Measurements from ENCODE around the gene FGF3. TPM values are rescaled to one million over a fixed set of nuclear protein-coding genes. Genes with fewer than 3 reads are reported as not detected.

The FGF3 gene
- total RNA-seq, 1 donor from 2014 or later, result not detected

GRCh38 chr11:69791276-69792180, 27.7 kb downstream of the FGF3 start:
- no peak for DNase-seq
- Histone ChIP-seq H3K4me1 (no peaks in the 10 kb centered on the region), H3K27me3 (ENCODE audit: low read depth) (peaks cover 48% of the 10 kb centered on the region), H3K36me3 (no peaks in the 10 kb centered on the region), H3K9me3 (replicated peaks) (no peaks in the 10 kb centered on the region), H3K4me3 (no peak overlapping the region), H3K27ac (replicated peaks) (no peak overlapping the region)
- intact Hi-C loops (cut with micrococcal nuclease), result no loop called here
- TF ChIP-seq CTCF (IDR thresholded peaks at IDR 0.05; ENCODE audit: borderline replicate concordance), result no peak

DNA sequence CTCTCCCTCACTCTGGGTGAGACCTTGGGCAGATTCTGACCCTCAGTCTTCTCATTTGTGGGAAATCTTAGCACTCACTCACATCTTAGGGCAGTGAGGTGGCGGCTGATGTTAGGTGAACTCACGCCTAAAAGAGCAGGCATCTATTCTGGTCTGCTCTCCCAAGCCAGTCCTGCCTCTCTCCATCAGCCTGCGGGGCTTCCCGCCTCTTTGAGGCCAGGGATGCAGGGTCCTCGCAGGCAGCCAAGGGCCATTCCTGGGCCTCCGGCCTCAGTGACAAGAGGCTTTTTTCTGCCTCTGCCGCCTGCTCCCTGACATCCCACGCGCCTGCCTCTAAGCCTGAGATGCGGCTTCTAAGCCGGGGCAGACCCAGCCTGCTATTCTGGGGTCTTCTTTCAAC, 30.3 kb downstream of the FGF3 start:
- no peaks in the 10 kb centered on the region for H3K9me3 ChIP-seq (replicated peaks)
- intact Hi-C loops (cut with micrococcal nuclease), result no loop called here
- H3K4me3 ChIP-seq, result no peak overlapping the region
- no peak for TF ChIP-seq CTCF (IDR thresholded peaks at IDR 0.05; ENCODE audit: borderline replicate concordance)
- no peaks in the 10 kb centered on the region for H3K4me1 ChIP-seq
- H3K36me3 ChIP-seq, result no peaks in the 10 kb centered on the region
- no peak overlapping the region for H3K27ac ChIP-seq (replicated peaks)
- H3K27me3 ChIP-seq (ENCODE audit: low read depth), result peaks cover 64% of the 10 kb centered on the region
- DNase-seq, result no peak

- Histone ChIP-seq H3K27ac (replicated peaks) (no peak overlapping the region), H3K36me3 (no peaks in the 10 kb centered on the region), H3K4me3 (no peak overlapping the region), H3K27me3 (ENCODE audit: low read depth) (peaks cover 72% of the 10 kb centered on the region), H3K4me1 (no peaks in the 10 kb centered on the region), H3K9me3 (replicated peaks) (no peaks in the 10 kb centered on the region)
- TF ChIP-seq CTCF (IDR thresholded peaks at IDR 0.05; ENCODE audit: borderline replicate concordance), result no peak
- DNase-seq, result no peak
- intact Hi-C loops (cut with micrococcal nuclease), result no loop called here
These were observed 31.3 kb downstream of the FGF3 start for GRCh38 chr11:69787906-69788305.

DNA sequence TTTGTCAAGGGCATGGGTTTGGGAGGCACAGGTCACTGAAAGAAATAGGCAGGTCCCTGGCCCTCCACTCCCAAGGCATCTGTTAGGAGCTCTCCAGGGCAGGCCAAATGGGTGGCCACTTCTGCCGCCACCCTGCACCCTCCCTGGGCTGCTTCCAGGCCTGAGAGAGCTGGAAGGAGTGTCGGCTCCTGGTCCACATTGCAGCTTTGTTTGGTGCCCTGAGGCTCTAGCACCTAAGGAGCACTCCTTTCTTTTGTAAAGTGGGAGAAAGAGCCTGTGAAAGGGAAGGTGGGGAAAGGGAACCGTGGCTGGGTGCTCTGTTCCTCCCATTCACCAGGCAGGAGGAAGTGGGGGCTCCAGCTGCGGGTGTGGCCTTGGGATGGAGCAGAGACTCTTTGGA, 31.8 kb downstream of the FGF3 start:
- TF ChIP-seq CTCF (IDR thresholded peaks at IDR 0.05; ENCODE audit: borderline replicate concordance), result no peak
- Histone ChIP-seq H3K36me3 (no peaks in the 10 kb centered on the region), H3K27ac (replicated peaks) (no peak overlapping the region), H3K4me3 (no peak overlapping the region), H3K27me3 (ENCODE audit: low read depth) (peaks cover 76% of the 10 kb centered on the region), H3K9me3 (replicated peaks) (no peaks in the 10 kb centered on the region), H3K4me1 (no peaks in the 10 kb centered on the region)
- intact Hi-C loops (cut with micrococcal nuclease), result no loop called here
- no peak for DNase-seq

DNA sequence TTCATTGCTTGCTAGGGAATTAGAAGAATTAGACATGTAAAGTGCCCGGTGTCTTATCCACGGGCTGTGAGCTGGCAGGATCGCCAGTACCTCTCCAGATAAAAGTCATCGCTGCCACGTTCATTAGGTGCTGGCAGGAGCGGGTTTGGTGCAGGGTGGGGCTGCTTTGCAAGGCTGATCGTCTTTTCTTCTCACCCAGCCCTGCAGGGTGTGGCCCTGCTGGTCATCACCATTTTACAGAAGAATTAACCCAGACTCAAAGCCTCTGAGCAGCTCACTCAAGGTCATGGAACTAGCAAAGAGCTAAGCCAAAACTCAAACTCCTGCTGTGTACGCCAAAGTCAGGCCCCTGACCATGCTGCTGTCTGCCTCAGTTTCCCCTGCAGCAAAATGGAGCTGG, 38.0 kb downstream of the FGF3 start:
- no peaks in the 10 kb centered on the region for H3K4me1 ChIP-seq
- TF ChIP-seq CTCF (IDR thresholded peaks at IDR 0.05; ENCODE audit: borderline replicate concordance), result no peak
- H3K27ac ChIP-seq (replicated peaks), result no peak overlapping the region
- intact Hi-C loops (cut with micrococcal nuclease), result no loop called here
- H3K36me3 ChIP-seq, result no peaks in the 10 kb centered on the region
- peaks cover 84% of the 10 kb centered on the region for H3K27me3 ChIP-seq (ENCODE audit: low read depth)
- DNase-seq, result no peak
- no peaks in the 10 kb centered on the region for H3K9me3 ChIP-seq (replicated peaks)
- no peak overlapping the region for H3K4me3 ChIP-seq
